IPS-18a (cell line): ENCODE data around the gene SCLT1.
"Not testable (repeated sequence)": the region's sequence is repeated elsewhere in the genome, so short reads cannot be mapped to it uniquely, and the experiment has no call there.

Source experiments
- H3K27ac ChIP-seq: one replicate; pipeline ENCODE4 v1.5.1; 2013; ENCODE audit warnings: low read length
- H3K27me3 ChIP-seq: one replicate; pipeline ENCODE4 v1.6.1; 2013; ENCODE audit warnings: mild to moderate bottlenecking, low read length; ENCODE audit not compliant: control insufficient read depth, insufficient read depth
- H3K36me3 ChIP-seq: one replicate; pipeline ENCODE4 v1.6.1; 2013; ENCODE audit warnings: low read depth, low read length; ENCODE audit not compliant: control insufficient read depth
- H3K4me1 ChIP-seq: one replicate; pipeline ENCODE4 v1.6.1; 2013; ENCODE audit warnings: low read depth, low read length; ENCODE audit not compliant: control insufficient read depth
- H3K4me3 ChIP-seq: one replicate; pipeline ENCODE4 v1.5.1; 2013; ENCODE audit warnings: low read length
- H3K9ac ChIP-seq: one replicate; pipeline ENCODE4 v1.6.1; 2013; ENCODE audit warnings: mild to moderate bottlenecking, low read length, moderate library complexity
- H3K9me3 ChIP-seq: one replicate; pipeline ENCODE4 v1.6.1; 2013; ENCODE audit warnings: low read depth, low read length; ENCODE audit not compliant: control insufficient read depth

The SCLT1 gene

GRCh38 chr4:129109965-129110824, 16.9 kb upstream of the SCLT1 start:
- peaks cover 5% of the 10 kb centered on the region for H3K4me1 ChIP-seq
- H3K9ac ChIP-seq = no peak overlapping the region
- no peak overlapping the region for H3K4me3 ChIP-seq
- H3K27ac ChIP-seq = no peak overlapping the region
- H3K9me3 ChIP-seq = no peaks in the 10 kb centered on the region
- H3K27me3 ChIP-seq = no peaks in the 10 kb centered on the region
- no peaks in the 10 kb centered on the region for H3K36me3 ChIP-seq

GRCh38 chr4:129098531-129099001, 5.2 kb upstream of the SCLT1 start:
- Histone ChIP-seq H3K27ac (no peak overlapping the region), H3K4me3 (no peak overlapping the region), H3K4me1 (no peaks in the 10 kb centered on the region), H3K27me3 (no peaks in the 10 kb centered on the region), H3K36me3 (no peaks in the 10 kb centered on the region), H3K9me3 (no peaks in the 10 kb centered on the region), H3K9ac (no peak overlapping the region)

GRCh38 chr4:129095811-129096454, 2.6 kb upstream of the SCLT1 start, which contains the start of gene C4orf33:
C4orf33 (plus strand) TSS chr4:129096152; CDS start chr4:129102611, 6,459 bp downstream.
- Histone ChIP-seq H3K36me3 (no peaks in the 10 kb centered on the region), H3K9ac (peak within 1 kb of the TSS; percentile 41), H3K27ac (peak within 1 kb of the TSS; percentile 67), H3K9me3 (no peaks in the 10 kb centered on the region), H3K4me3 (peak within 1 kb of the TSS; percentile 91), H3K4me1 (peaks cover 5% of the 10 kb centered on the region), H3K27me3 (no peaks in the 10 kb centered on the region)

- peaks cover 5% of the 10 kb centered on the region for H3K4me1 ChIP-seq
- no peak overlapping the region for H3K9ac ChIP-seq
- no peaks in the 10 kb centered on the region for H3K27me3 ChIP-seq
- no peaks in the 10 kb centered on the region for H3K9me3 ChIP-seq
- no peaks in the 10 kb centered on the region for H3K36me3 ChIP-seq
- no peak overlapping the region for H3K4me3 ChIP-seq
- no peak overlapping the region for H3K27ac ChIP-seq
Measured at GRCh38 chr4:129094347-129094746, 1.0 kb upstream of the SCLT1 start.

- Histone ChIP-seq H3K9ac (peak overlapping the region; percentile 82), H3K4me3 (peak overlapping the region; percentile 96), H3K27ac (peak overlapping the region; percentile 59), H3K36me3 (no peaks in the 10 kb centered on the region), H3K27me3 (no peaks in the 10 kb centered on the region), H3K9me3 (no peaks in the 10 kb centered on the region), H3K4me1 (peaks cover 5% of the 10 kb centered on the region)
Measured at GRCh38 chr4:129092631-129093190, 628 bp downstream of the SCLT1 start.

GRCh38 chr4:129087516-129087915, 5.8 kb downstream of the SCLT1 start:
- Histone ChIP-seq H3K27ac (no peak overlapping the region), H3K4me1 (peaks cover 5% of the 10 kb centered on the region), H3K4me3 (no peak overlapping the region), H3K9ac (no peak overlapping the region), H3K36me3 (no peaks in the 10 kb centered on the region), H3K9me3 (peaks cover 4% of the 10 kb centered on the region), H3K27me3 (no peaks in the 10 kb centered on the region)

GRCh38 chr4:129085472-129085871, 7.9 kb downstream of the SCLT1 start:
- Histone ChIP-seq H3K4me3 (no peak overlapping the region), H3K27ac (no peak overlapping the region), H3K9me3 (peaks cover 4% of the 10 kb centered on the region), H3K9ac (no peak overlapping the region), H3K4me1 (no peaks in the 10 kb centered on the region), H3K36me3 (no peaks in the 10 kb centered on the region), H3K27me3 (no peaks in the 10 kb centered on the region)

GRCh38 chr4:129082302-129082701, 11.0 kb downstream of the SCLT1 start:
- H3K9me3 ChIP-seq = peaks cover 4% of the 10 kb centered on the region
- no peak overlapping the region for H3K27ac ChIP-seq
- H3K36me3 ChIP-seq = peaks cover 3% of the 10 kb centered on the region
- no peaks in the 10 kb centered on the region for H3K4me1 ChIP-seq
- H3K4me3 ChIP-seq = no peak overlapping the region
- H3K9ac ChIP-seq = no peak overlapping the region
- H3K27me3 ChIP-seq = no peaks in the 10 kb centered on the region

- H3K9me3 ChIP-seq = no peaks in the 10 kb centered on the region
- peaks cover 3% of the 10 kb centered on the region for H3K36me3 ChIP-seq
- no peak overlapping the region for H3K4me3 ChIP-seq
- H3K4me1 ChIP-seq = no peaks in the 10 kb centered on the region
- H3K9ac ChIP-seq = no peak overlapping the region
- no peaks in the 10 kb centered on the region for H3K27me3 ChIP-seq
- H3K27ac ChIP-seq = no peak overlapping the region
Measured at GRCh38 chr4:129080129-129080528, 13.2 kb downstream of the SCLT1 start.

GRCh38 chr4:129077326-129077725, 16.0 kb downstream of the SCLT1 start:
- peaks cover 3% of the 10 kb centered on the region for H3K36me3 ChIP-seq
- H3K9ac ChIP-seq = no peak overlapping the region
- H3K27me3 ChIP-seq = no peaks in the 10 kb centered on the region
- H3K27ac ChIP-seq = no peak overlapping the region
- no peaks in the 10 kb centered on the region for H3K9me3 ChIP-seq
- no peak overlapping the region for H3K4me3 ChIP-seq
- no peaks in the 10 kb centered on the region for H3K4me1 ChIP-seq

GRCh38 chr4:129069537-129069936, 23.8 kb downstream of the SCLT1 start:
- not testable (repeated sequence) for H3K4me1 ChIP-seq, H3K4me3 ChIP-seq, H3K9me3 ChIP-seq, H3K27ac ChIP-seq, H3K36me3 ChIP-seq, H3K9ac ChIP-seq, H3K27me3 ChIP-seq
